Stimulated activated effector memory CD8-positive, alpha-beta T cell treated with anti-CD3 and anti-CD28 coated beads, Interleukin-12 subunit alpha, Interleukin-12 subunit beta, amount 100 ng/mL, for 72 hours (primary cell): Measurements from ENCODE around the gene CLNK.

Source experiments
- ATAC-seq: fragments of 150-1000 bp; cut with Tn5 transposase; 2 replicates; pipeline ENCODE4 v1.10.0; 2021
- DNase-seq, 2 donors: peaks; one replicate each; pipeline ENCODE4 v3.0.0; 2021 to 2022; ENCODE audit warnings: low spot score in 2 of 2
- H3K27ac Mint-ChIP-seq: one replicate; pipeline ENCODE4 v1.8.0; 2022; ENCODE audit warnings: mild to moderate bottlenecking, mixed read lengths
- H3K36me3 Mint-ChIP-seq: one replicate; pipeline ENCODE4 v1.8.0; 2022; ENCODE audit warnings: mild to moderate bottlenecking, mixed read lengths
- H3K4me1 Mint-ChIP-seq: one replicate; pipeline ENCODE4 v1.8.0; 2022; ENCODE audit warnings: mixed read lengths
- H3K4me3 Mint-ChIP-seq: one replicate; pipeline ENCODE4 v1.8.0; 2022; ENCODE audit warnings: mild to moderate bottlenecking, mixed read lengths
- H3K9me3 Mint-ChIP-seq: one replicate; pipeline ENCODE4 v1.8.0; 2022; ENCODE audit warnings: mixed read lengths

Gene CLNK

DNA sequence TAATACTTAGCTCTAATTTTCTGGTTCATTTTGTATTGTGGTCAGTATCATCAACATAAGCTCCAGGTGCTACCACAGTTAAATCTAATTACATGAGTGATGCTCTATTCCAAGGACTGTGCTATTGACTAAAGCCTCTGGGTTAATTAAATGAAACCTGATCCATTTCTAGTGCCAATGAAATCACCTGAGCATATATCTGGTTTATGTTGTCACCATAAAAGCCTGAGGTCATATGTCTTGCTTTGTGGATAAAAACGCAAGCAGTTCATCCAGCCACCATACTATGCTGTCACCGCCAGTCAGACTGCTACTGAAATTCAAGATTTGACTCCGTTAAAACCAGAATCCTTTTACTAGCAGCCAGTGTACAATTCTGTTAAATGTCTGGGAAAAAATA, 163.1 kb downstream of the CLNK start:
- Mint-ChIP-seq H3K4me1 (no peaks in the 10 kb centered on the region), H3K36me3 (no peaks in the 10 kb centered on the region), H3K4me3 (no peak overlapping the region), H3K27ac (no peak overlapping the region), H3K9me3 (no peaks in the 10 kb centered on the region)
- DNase-seq (no peak), ATAC-seq (no peak)

DNA sequence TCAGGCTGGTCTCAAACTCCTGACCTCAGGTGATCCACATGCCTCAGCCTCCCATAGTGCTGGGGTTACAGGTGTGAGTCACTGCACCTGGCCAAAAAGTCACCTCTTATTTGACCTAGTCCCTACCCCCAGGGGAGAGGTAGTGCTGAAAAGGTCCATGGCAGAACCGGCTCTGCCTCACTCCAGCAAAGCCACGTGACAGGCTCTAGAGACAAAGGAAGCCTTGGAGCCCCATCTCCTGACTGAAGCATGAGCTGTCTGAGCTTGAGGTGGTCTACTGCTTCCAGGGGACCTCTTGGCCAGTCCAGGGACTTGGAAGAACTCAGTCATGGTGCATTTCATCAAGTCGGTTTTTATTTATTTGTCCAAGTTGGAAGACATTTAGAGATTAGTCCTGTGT, 174.8 kb downstream of the CLNK start:
- Mint-ChIP-seq H3K27ac (no peak overlapping the region), H3K36me3 (no peaks in the 10 kb centered on the region), H3K9me3 (no peaks in the 10 kb centered on the region), H3K4me1 (no peaks in the 10 kb centered on the region), H3K4me3 (no peak overlapping the region)
- no peak for ATAC-seq
- no peak for DNase-seq

DNA sequence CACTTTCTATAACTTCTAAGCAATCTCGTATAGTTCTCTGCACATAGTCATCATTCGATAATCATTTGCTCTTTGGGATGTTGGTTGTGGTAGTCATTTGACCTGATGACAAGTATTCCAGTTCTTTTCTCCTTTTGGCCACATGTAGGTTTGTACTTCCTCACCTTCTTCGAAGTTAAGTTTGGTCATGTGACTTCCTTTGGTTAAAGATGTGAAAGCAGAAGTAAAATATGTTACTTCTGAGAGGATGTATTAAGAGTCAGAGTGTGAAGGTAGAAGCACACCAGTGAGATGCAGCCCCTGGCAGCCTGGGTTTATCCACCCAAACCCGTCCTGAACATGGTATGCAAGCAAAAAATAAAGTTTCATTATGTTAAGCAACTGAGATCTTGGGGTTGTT, 178.5 kb downstream of the CLNK start:
- Mint-ChIP-seq H3K36me3 (no peaks in the 10 kb centered on the region), H3K4me3 (no peak overlapping the region), H3K27ac (no peak overlapping the region), H3K9me3 (no peaks in the 10 kb centered on the region), H3K4me1 (no peaks in the 10 kb centered on the region)
- DNase-seq (no peak), ATAC-seq (no peak)

DNA sequence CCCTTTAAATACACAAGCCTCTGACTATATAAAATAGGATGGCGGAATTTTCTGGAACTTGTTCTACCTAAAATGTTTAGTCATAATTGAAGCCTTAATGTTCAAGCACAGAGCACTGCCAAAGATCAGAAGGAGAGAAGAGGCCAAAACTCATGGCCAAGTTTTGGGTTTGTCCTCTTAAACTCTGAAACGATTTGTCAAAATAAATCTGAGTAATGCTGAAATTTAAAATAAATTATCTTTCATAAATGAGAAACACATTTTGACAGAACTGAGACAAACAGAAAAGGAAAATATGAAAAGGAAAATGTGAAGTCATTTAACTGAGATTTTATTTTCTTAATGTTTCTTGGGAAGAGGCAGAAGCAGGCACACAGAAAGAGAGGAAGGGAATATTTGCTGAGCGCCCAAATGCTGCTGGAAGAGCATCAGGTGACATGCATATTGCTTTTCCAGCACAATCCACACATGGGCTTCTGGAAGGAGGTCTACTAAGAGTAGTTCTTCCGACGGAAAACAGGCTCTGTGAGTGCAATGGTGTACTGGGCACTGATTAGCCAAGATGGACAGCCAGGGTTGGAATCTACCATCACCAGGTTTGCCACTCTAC, 179.9 kb downstream of the CLNK start:
- H3K4me1 Mint-ChIP-seq = no peaks in the 10 kb centered on the region
- no peaks in the 10 kb centered on the region for H3K36me3 Mint-ChIP-seq

DNA sequence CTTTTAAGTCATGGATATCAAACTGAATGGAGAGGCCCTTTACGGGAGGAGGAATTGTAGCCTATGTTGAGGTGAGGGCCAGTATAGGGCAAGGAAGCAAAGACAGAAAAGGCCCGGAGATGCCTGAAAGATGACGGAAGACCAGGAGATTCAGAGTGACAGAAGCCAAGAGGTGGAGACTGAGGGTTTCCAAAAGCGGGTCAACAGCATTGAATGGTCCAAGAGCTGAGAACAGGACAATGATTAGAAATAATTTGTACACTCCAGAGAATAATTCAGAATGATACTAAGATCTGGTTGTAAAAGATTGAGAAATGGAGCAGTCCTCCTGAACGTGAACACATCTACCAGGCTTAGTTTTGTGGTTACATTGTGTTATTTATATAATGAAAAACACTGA, 181.9 kb downstream of the CLNK start:
- no peaks in the 10 kb centered on the region for H3K36me3 Mint-ChIP-seq
- H3K4me3 Mint-ChIP-seq = no peak overlapping the region
- no peaks in the 10 kb centered on the region for H3K9me3 Mint-ChIP-seq
- no peaks in the 10 kb centered on the region for H3K4me1 Mint-ChIP-seq
- no peak for ATAC-seq
- H3K27ac Mint-ChIP-seq = no peak overlapping the region
- no peak for DNase-seq

More for the DNA sequence above, 179.9 kb downstream of the CLNK start:
- Mint-ChIP-seq H3K4me3 (no peak overlapping the region), H3K27ac (no peak overlapping the region), H3K9me3 (no peaks in the 10 kb centered on the region)
- DNase-seq (no peak), ATAC-seq (no peak)

DNA sequence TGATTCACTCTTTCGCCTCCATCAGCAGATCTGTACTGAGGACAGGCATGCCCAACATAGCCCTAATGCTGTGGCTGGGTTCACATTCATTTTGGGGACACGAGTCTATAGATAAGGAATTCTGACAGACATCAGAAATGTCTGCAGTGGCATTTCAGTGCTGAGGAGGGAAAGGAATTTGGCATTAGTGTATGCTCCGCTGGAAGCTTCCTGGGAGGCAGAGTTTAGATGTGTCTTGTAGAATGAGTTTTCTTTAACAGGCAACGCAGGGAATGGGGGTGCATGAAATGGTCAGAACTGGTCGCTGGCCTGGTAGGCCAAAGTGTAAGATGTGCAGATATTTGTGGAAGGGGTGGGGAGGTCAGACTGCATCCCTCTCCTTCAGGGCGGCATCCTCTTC, 183.8 kb downstream of the CLNK start:
- H3K4me3 Mint-ChIP-seq = no peak overlapping the region
- DNase-seq = no peak
- no peak overlapping the region for H3K27ac Mint-ChIP-seq
- no peak for ATAC-seq
- H3K4me1 Mint-ChIP-seq = no peaks in the 10 kb centered on the region
- H3K36me3 Mint-ChIP-seq = no peaks in the 10 kb centered on the region
- no peaks in the 10 kb centered on the region for H3K9me3 Mint-ChIP-seq

DNA sequence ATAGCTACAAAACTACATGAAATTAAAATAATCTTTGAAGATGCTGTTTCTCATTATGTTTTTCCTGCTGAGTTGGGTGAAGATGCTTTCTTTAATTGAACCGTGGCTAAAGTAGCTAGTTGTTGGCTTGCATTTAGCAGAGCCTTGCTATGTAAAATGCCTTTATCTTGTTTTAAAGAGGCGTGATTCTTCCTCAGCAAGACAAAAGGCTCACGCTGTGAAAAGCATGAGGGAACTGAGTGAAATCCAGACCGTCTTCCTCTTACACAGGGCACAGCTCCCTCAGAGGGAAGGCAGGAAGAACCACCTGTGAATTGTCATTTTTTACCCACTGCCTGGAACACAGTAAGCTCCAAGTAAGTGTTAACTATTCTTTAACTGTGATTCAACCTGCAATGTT, 188.4 kb downstream of the CLNK start:
- ATAC-seq (no peak), DNase-seq (no peak)
- H3K36me3 Mint-ChIP-seq = no peaks in the 10 kb centered on the region
- H3K4me3 Mint-ChIP-seq = no peak overlapping the region
- no peaks in the 10 kb centered on the region for H3K9me3 Mint-ChIP-seq
- H3K4me1 Mint-ChIP-seq = no peaks in the 10 kb centered on the region
- H3K27ac Mint-ChIP-seq = no peak overlapping the region

DNA sequence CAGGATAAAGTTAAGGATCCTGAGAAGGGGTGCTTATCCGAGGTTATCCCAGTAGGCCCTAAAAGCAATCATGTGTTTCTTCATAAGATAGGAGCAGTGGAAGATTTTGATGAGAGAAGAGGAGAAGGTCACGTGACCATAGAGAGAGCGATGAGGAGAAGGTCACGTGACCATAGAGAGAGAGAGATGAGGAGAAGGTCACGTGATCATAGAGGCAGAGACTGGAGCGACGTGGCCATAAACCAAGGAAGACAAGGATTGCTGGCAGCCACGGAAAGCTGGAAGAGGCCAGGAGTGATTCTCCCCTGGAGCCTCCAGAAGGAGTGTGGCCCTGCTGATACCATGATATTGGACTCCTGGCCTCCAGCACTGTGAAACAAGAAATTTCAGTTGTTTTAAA, 188.9 kb downstream of the CLNK start:
- Mint-ChIP-seq H3K36me3 (no peaks in the 10 kb centered on the region), H3K9me3 (no peaks in the 10 kb centered on the region), H3K27ac (no peak overlapping the region), H3K4me1 (no peaks in the 10 kb centered on the region), H3K4me3 (no peak overlapping the region)
- DNase-seq (no peak), ATAC-seq (no peak)

DNA sequence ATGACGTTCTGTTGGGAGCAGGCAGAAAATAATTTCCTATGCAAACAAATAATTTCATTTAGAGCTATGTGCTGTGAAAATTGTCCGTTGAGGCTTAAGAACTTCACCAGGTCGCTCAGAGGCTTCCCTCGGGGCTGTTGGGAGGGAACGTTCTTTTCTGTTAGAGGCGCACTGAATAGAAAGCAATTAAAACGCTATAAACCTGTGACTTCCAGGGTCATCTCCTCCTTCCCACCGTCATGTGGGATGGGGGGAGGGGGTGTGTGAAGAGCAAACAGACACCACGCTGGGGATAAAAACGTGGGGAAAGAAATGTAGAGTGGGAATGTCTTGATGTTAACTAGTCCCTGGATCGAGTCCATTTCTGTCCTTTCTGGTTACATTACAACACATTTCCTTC, 192.1 kb downstream of the CLNK start:
- Mint-ChIP-seq H3K4me1 (no peaks in the 10 kb centered on the region), H3K4me3 (no peak overlapping the region), H3K36me3 (no peaks in the 10 kb centered on the region), H3K9me3 (no peaks in the 10 kb centered on the region), H3K27ac (no peak overlapping the region)
- DNase-seq = no peak
- no peak for ATAC-seq

DNA sequence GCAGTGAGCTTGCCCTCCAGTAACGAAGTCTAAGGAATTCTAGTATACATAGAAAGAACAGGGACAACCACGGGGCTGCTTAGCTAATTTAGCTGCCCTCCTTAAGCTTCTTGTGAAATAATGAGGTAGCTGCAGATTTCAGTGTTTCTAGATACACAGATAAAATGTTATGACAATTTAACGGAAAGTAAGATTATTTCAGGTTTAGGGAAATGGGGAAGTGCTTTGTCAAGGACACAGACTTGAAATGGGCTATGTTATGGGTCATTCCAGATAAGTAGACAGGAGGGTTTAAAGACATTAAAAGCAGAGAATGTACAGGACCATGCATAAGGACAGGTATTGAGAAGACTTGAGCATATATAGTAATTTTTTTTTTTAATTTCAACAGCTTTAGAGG, 193.2 kb downstream of the CLNK start:
- Mint-ChIP-seq H3K4me1 (no peaks in the 10 kb centered on the region), H3K9me3 (no peaks in the 10 kb centered on the region), H3K4me3 (no peak overlapping the region), H3K27ac (no peak overlapping the region), H3K36me3 (no peaks in the 10 kb centered on the region)
- no peak for ATAC-seq
- no peak for DNase-seq

DNA sequence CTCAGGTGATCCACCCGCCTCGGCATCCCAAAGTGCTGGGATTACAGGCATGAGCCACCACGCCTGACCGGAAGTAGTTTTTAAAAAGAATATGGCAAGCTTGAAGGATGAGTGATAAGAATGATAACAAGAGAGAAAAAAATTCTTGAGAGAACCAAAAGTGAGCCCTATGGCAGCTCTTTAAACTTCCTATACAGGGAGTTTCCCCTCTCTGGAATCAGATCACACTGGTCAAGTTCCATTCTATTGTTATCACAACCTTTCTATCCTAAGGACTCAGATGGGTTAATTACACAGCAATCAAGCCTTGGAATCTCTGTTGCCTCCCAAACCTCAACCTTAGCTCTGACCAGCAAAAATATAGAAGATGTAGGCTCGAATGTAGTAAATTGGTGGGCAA, 193.6 kb downstream of the CLNK start:
- ATAC-seq (no peak), DNase-seq (no peak)
- H3K27ac Mint-ChIP-seq = no peak overlapping the region

DNA sequence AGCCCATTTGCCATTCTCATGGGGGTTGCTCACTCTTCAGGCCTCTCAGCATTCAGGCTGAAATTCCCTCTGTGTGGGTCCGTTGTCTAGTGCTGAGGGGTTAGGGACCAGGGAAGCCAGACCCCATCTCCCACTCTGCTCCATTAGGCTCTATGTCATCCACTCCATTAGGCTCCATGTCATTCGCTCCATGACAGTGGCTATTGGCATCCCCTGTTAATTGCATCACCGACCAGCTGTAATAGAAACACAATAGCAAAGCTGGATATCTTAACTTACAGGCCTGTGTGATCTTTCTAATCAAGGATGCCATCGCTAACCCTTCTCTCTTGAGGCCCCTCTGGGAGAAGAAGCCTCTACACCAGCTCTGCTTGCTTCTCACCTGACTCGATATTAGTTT, 201.7 kb downstream of the CLNK start:
- no peaks in the 10 kb centered on the region for H3K36me3 Mint-ChIP-seq
- DNase-seq = no peak
- no peak for ATAC-seq

More for the DNA sequence above, 193.6 kb downstream of the CLNK start:
- Mint-ChIP-seq H3K36me3 (no peaks in the 10 kb centered on the region), H3K4me3 (no peak overlapping the region), H3K9me3 (no peaks in the 10 kb centered on the region), H3K4me1 (no peaks in the 10 kb centered on the region)

DNA sequence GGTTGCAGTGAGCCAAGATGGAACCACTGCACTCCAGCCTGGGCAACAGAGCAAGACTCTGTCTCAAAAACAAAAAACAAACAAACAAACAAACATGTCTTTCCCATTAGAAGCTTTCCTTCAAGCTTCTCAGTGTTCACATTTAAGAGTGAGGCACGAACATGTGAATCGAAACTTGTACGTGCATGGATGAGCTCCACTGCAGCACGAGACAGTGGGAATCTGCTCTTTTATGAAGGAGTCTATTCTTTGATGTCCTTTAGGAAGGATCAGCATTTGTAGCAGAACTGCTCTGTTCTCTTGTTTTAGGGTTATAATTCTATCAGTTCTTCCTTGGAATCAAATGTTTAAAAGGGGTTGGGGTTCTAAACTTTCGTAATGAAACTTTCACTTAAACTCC, 204.0 kb downstream of the CLNK start:
- Mint-ChIP-seq H3K4me1 (no peaks in the 10 kb centered on the region), H3K4me3 (no peak overlapping the region), H3K36me3 (no peaks in the 10 kb centered on the region), H3K27ac (no peak overlapping the region), H3K9me3 (no peaks in the 10 kb centered on the region)
- ATAC-seq (no peak), DNase-seq (no peak)

More for the DNA sequence above, 201.7 kb downstream of the CLNK start:
- H3K4me3 Mint-ChIP-seq = no peak overlapping the region
- H3K27ac Mint-ChIP-seq = no peak overlapping the region
- no peaks in the 10 kb centered on the region for H3K9me3 Mint-ChIP-seq
- H3K4me1 Mint-ChIP-seq = no peaks in the 10 kb centered on the region

DNA sequence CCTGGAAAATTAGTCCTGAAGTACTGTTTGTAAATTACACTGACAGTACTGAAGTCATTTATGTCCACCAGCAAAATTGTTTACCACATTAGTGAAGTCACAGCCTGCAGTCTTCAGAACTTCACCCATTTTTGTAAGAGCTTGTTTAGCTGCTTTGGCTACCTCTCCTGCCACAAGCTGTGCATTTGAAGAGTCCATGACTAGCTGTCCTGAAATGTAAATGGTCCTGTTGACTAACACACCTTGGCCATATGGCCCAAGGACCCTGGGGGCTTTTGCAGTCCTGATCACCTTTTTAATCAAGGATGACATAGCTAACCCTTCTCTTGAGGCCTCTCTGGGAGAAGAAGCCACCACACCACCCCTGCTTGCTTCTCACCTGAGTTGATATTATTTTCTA, 205.9 kb downstream of the CLNK start:
- ATAC-seq (no peak), DNase-seq (no peak)
- Mint-ChIP-seq H3K27ac (no peak overlapping the region), H3K9me3 (no peaks in the 10 kb centered on the region), H3K4me1 (no peaks in the 10 kb centered on the region), H3K4me3 (no peak overlapping the region), H3K36me3 (no peaks in the 10 kb centered on the region)

DNA sequence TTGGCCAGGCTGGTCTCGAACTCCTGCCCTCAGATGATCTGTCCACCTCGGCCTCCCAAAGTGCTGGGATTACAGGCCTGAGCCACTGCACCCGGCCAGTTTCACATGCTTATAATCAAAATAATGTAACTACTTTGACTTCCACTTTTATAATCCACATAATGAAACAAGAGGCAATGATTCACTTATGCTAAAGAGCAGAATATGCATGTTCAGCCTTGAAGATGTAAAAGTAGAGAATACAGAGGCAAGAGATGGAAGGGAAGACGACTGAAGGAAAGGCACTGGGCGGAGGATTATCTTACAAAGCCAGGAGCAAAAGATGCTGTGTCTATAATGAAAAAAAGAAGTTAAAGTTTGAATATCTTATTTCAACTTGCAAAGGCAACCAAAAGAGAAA, 214.1 kb downstream of the CLNK start:
- Mint-ChIP-seq H3K27ac (no peak overlapping the region), H3K4me1 (no peaks in the 10 kb centered on the region), H3K36me3 (no peaks in the 10 kb centered on the region), H3K4me3 (no peak overlapping the region), H3K9me3 (no peaks in the 10 kb centered on the region)
- DNase-seq (no peak), ATAC-seq (no peak)

DNA sequence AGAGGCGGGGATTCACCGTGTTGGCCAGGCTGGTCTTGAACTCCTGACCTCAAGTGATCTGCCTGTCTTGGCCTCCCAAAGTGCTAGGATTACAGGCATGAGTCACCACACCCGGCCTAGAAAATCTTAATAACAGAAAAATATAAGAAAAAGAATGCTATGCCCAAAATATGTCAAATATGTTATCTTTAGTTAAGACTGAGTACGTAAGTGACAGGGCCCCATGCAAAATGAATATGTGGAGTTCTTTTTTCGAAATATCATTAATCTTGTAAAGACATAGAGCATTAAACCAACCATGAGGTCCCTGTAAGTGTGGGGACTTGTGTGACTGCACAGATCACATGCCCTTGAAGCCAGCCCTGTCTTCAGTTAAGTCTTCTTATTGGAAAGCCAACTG, 218.4 kb downstream of the CLNK start:
- Mint-ChIP-seq H3K4me3 (no peak overlapping the region), H3K27ac (no peak overlapping the region), H3K4me1 (peaks cover 6% of the 10 kb centered on the region), H3K9me3 (no peaks in the 10 kb centered on the region), H3K36me3 (no peaks in the 10 kb centered on the region)
- no peak for DNase-seq
- no peak for ATAC-seq

DNA sequence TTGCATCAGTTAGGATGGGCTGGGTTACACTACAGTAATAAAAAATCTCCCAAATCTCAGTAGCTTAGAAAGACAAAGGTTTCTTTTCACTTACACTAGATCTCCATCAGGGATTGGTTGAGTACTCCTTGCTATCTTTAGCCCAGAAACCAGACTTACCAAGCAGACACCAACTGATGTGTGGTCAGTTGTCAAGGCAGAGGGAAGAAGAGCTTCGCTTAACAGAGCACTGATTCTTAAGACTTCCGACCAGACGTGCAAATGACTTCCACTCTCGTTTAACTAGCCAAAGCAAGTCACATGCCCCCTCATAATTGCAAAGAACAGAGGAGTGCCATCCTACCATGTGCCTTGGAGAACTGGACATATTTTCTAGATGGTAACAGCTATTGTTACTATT, 221.7 kb downstream of the CLNK start:
- H3K36me3 Mint-ChIP-seq = no peaks in the 10 kb centered on the region
- H3K27ac Mint-ChIP-seq = no peak overlapping the region
- peaks cover 19% of the 10 kb centered on the region for H3K4me1 Mint-ChIP-seq
- ATAC-seq (no peak), DNase-seq (no peak)
- no peak overlapping the region for H3K4me3 Mint-ChIP-seq
- H3K9me3 Mint-ChIP-seq = peaks cover 3% of the 10 kb centered on the region
